ENCODE measurements around the gene EIF4G2.

Gene EIF4G2

GRCh38 chr11:10758957-10759356 is 49.8 kb downstream of the EIF4G2 start:
- DNase-seq (ENCODE audit: low spot score), result no peak
- TF ChIP-seq, protein P1, sequence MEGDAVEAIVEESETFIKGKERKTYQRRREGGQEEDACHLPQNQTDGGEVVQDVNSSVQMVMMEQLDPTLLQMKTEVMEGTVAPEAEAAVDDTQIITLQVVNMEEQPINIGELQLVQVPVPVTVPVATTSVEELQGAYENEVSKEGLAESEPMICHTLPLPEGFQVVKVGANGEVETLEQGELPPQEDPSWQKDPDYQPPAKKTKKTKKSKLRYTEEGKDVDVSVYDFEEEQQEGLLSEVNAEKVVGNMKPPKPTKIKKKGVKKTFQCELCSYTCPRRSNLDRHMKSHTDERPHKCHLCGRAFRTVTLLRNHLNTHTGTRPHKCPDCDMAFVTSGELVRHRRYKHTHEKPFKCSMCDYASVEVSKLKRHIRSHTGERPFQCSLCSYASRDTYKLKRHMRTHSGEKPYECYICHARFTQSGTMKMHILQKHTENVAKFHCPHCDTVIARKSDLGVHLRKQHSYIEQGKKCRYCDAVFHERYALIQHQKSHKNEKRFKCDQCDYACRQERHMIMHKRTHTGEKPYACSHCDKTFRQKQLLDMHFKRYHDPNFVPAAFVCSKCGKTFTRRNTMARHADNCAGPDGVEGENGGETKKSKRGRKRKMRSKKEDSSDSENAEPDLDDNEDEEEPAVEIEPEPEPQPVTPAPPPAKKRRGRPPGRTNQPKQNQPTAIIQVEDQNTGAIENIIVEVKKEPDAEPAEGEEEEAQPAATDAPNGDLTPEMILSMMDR (IDR thresholded peaks at IDR 0.05; ENCODE audit: extremely low read depth, missing control alignments), result no peak

GRCh38 chr11:10752486-10752885 is 56.2 kb downstream of the EIF4G2 start:
- TF ChIP-seq, protein P1 (IDR thresholded peaks at IDR 0.05; ENCODE audit: extremely low read depth, missing control alignments), result no peak
- DNase-seq (ENCODE audit: low spot score), result no peak

- TF ChIP-seq, protein P1 (IDR thresholded peaks at IDR 0.05; ENCODE audit: extremely low read depth, missing control alignments), result no peak
- no peak for DNase-seq (ENCODE audit: low spot score)
These were observed 56.7 kb downstream of the EIF4G2 start for GRCh38 chr11:10752061-10752460.

DNA sequence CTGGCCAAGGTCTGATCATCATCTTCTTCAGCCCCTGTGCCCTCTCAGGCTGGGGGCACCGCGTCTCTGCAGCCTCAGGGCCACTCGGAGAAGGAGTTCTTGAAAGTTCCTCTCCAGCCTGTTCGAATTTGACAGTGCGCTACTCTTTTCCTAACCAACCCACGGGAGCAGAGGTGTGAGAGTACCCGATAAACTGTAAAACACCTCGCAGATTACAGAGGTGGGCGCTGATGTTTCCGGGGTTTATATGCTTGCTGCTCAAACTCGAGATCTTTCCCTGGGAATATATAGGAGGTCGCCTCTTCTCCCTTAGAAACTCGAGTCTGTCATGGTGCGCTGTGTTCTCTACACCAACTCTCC is 57.2 kb downstream of the EIF4G2 start:
- TF ChIP-seq, protein P1 (IDR thresholded peaks at IDR 0.05; ENCODE audit: extremely low read depth, missing control alignments), result no peak
- DNase-seq (ENCODE audit: low spot score), result no peak

DNA sequence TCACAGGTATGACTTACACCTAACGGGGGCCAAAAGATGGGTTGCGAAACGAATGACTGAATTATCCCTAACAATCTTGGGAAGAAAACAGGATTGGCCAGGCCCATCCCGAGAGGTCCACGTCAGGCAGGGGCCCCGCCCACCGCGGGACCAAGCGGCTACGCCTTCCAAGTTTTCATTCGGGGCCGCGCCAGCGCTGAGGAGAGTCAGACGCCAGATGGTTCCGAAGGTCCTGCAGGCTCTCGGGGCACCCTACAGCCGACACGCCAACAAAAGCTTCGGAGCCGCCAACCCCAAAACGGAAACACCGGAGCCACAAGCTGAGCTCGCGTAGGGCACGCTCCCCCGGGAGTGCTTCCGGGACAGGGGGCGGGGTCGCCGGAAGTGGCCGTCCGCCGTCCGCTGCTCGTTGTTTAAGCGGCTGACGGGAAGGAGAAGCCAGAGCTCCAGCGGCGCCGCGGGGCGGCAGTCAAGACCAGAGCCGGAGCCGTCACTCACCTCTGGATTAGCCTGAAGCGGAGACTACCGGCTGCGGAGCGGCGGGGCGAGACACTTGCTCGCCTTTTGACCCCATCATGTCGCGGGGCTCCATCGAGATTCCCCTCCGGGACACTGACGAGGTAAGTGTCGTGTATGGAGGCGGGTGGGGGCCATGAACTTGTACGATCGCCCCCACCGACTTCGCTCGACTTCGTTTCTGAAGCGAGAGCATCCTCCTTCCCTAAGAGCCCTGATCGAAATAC is 57.7 kb downstream of the EIF4G2 start, which contains the start of gene CTR9:
Gene CTR9 (plus strand): TSS at position 409 of the 743 bp plus-strand sequence. CDS start 167 bp downstream, at position 576.
- TF ChIP-seq, protein P1 (IDR thresholded peaks at IDR 0.05; ENCODE audit: extremely low read depth, missing control alignments), result no peak
- DNase-seq (ENCODE audit: low spot score), result peak; percentile 85

GRCh38 chr11:10749476-10749875 is 59.2 kb downstream of the EIF4G2 start:
- no peak for DNase-seq (ENCODE audit: low spot score)
- TF ChIP-seq, protein P1 (IDR thresholded peaks at IDR 0.05; ENCODE audit: extremely low read depth, missing control alignments), result no peak

GRCh38 chr11:10747733-10748132 is 61.0 kb downstream of the EIF4G2 start:
- no peak for DNase-seq (ENCODE audit: low spot score)
- TF ChIP-seq, protein P1 (IDR thresholded peaks at IDR 0.05; ENCODE audit: extremely low read depth, missing control alignments), result no peak
